Uterus (tissue), 4 donors: ENCODE data around the gene PRELID1. TPM values are rescaled to one million over a fixed set of nuclear protein-coding genes. Genes with fewer than 3 reads are reported as not detected.
"Not testable (repeated sequence)": the region's sequence is repeated elsewhere in the genome, so short reads cannot be mapped to it uniquely, and the experiment has no call there.

Source experiments
- DNase-seq, 2 donors: peaks; one replicate each; pipeline ENCODE4 v3.0.0-alpha.2; 2019 to 2020
- H3K27ac ChIP-seq, 2 donors: fragments of 200-600 bp; sonication (generic); 1 replicate in 1 of 2; 2 replicates in 1 of 2; pipeline ENCODE4 v1.5.1; 2016 to 2018
- H3K27me3 ChIP-seq, 2 donors: fragments of 200-600 bp; sonication (generic); one replicate each; pipeline ENCODE4 v1.5.1; 2018 to 2019; ENCODE audit warnings: control low read depth in 1 of 2
- H3K36me3 ChIP-seq, 2 donors: fragments of 200-600 bp; sonication (generic); one replicate each; pipeline ENCODE4 v1.5.1; 2019; ENCODE audit warnings: control low read depth in 1 of 2
- H3K4me1 ChIP-seq, 2 donors: fragments of 200-600 bp; sonication (generic); one replicate each; pipeline ENCODE4 v1.5.1; 2018 to 2019; ENCODE audit warnings: control low read depth in 1 of 2
- H3K4me3 ChIP-seq, 2 donors: fragments of 200-600 bp; sonication (generic); 1 replicate in 1 of 2; 2 replicates in 1 of 2; pipeline ENCODE4 v1.5.1; 2018 to 2019; ENCODE audit warnings: mild to moderate bottlenecking in 1 of 2
- H3K9me3 ChIP-seq, 2 donors: fragments of 200-600 bp; sonication (generic); one replicate each; pipeline ENCODE4 v1.5.1; 2019; ENCODE audit warnings: control low read depth in 1 of 2
- POLR2A ChIP-seq, 2 donors: fragments of 450-650 bp; IDR thresholded peaks; one replicate each; pipeline ENCODE4 v1.6.1; 2016; ENCODE audit warnings: antibody characterized with exemption in 2 of 2, mild to moderate bottlenecking in 1 of 2, moderate library complexity in 1 of 2
- intact Hi-C: fragments of 100-400 bp; cut with DNase I; formaldehyde crosslinking; loops from one replicate; pipeline ENCODE4 v1.15.1; 2023; ENCODE audit warnings: low total_unique reads
- total RNA-seq, 4 donors: library from RNA; depleted of rRNA in 3 of 4; stranded (reverse); fragments of >200 nt in 3 of 4; gene quantifications; one replicate each; pipeline versions ENCODE4 v1.1.0 to v1.2.4, GENCODE V29; 2014 to 2023
- TF ChIP-seq, protein P1 (sequence below), 4 experiments: fragments of 200-600 bp in 2 of 4; fragments of 450-650 bp in 2 of 4; sonication (generic) in 2 of 4; IDR thresholded peaks; one replicate each; pipeline ENCODE4 v1.5.1; 2016 to 2019; ENCODE audit warnings: antibody characterized with exemption in 4 of 4, mild to moderate bottlenecking in 2 of 4, moderate library complexity in 1 of 4
- donor health status: DM: yes; HTN: yes; CAD: no.

The PRELID1 gene, protein sequence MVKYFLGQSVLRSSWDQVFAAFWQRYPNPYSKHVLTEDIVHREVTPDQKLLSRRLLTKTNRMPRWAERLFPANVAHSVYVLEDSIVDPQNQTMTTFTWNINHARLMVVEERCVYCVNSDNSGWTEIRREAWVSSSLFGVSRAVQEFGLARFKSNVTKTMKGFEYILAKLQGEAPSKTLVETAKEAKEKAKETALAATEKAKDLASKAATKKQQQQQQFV
- 10 to 100 TPM; 25.4 to 73.1 (median 49.0) TPM for total RNA-seq

DNA sequence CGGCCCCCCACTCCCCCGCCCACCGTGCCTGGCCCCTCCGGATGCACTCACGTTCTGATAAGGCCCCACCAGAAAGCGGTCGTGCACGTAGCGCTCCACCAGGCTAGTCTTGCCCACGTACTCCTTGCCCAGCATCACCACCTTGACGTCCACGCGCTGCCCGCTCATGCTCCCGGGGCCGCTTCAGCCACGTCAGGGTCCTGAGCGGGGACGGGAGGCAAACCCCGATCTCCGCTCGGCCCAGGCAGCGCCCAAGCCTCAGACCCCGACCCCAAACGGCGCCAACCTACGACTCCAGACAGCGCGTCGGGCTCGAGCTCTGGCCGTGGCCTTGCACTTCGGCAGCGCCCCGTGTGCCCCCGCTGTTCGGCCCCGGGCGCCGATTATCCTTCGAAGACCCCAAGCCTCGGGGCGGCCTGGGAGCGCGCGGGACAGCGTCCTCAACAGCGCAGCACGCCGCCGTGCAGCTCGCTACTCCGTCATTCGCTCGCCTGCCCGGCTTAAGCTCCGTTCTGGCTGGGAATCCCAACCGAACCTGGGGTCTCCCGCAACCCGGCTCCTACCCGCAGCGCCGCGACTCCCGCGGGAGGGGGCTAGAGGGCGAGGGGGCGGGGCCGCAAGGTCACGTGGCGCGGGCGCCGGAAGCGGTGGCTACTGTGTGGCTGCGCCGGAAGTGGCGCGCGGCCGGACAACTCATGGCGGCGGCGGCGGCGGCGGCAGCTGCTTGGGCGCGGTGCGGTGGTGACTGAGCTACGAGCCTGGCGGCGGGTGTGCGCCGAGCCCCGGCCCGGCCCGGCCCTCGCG, at the start of gene PRELID1, which contains the start of gene RAB24:
Gene PRELID1 (plus strand): TSS at position 679 of the 804 bp plus-strand sequence. CDS start 187 bp downstream, outside the sequence.
Gene RAB24 (minus strand): TSS at position 599 of the 804 bp plus-strand sequence. CDS start 431 bp downstream, at position 168.
- DNase-seq: peak; percentile 83 to 87
- Histone ChIP-seq H3K9me3 (no peaks in the 10 kb centered on the region), H3K4me1 (peaks cover 0 to 12% of the 10 kb centered on the region in 2 donors), H3K36me3 (no peaks in the 10 kb centered on the region), H3K4me3 (peak within 1 kb of the TSS; percentile 67 to 85), H3K27me3 (no peaks in the 10 kb centered on the region), H3K27ac (peak within 1 kb of the TSS; percentile 66 to 79)
- intact Hi-C loops: loop anchor here (10.0 kb wide), 1 partner anchor 189 kb away; no protein-coding TSS in a partner anchor
- peak; percentile 18 to 69 for TF ChIP-seq POLR2A (IDR thresholded peaks at IDR 0.05)
- TF ChIP-seq, protein P1, sequence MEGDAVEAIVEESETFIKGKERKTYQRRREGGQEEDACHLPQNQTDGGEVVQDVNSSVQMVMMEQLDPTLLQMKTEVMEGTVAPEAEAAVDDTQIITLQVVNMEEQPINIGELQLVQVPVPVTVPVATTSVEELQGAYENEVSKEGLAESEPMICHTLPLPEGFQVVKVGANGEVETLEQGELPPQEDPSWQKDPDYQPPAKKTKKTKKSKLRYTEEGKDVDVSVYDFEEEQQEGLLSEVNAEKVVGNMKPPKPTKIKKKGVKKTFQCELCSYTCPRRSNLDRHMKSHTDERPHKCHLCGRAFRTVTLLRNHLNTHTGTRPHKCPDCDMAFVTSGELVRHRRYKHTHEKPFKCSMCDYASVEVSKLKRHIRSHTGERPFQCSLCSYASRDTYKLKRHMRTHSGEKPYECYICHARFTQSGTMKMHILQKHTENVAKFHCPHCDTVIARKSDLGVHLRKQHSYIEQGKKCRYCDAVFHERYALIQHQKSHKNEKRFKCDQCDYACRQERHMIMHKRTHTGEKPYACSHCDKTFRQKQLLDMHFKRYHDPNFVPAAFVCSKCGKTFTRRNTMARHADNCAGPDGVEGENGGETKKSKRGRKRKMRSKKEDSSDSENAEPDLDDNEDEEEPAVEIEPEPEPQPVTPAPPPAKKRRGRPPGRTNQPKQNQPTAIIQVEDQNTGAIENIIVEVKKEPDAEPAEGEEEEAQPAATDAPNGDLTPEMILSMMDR (IDR thresholded peaks at IDR 0.05): peak in 3 of 4 experiments; percentile 30 to 33 (median 30)

DNA sequence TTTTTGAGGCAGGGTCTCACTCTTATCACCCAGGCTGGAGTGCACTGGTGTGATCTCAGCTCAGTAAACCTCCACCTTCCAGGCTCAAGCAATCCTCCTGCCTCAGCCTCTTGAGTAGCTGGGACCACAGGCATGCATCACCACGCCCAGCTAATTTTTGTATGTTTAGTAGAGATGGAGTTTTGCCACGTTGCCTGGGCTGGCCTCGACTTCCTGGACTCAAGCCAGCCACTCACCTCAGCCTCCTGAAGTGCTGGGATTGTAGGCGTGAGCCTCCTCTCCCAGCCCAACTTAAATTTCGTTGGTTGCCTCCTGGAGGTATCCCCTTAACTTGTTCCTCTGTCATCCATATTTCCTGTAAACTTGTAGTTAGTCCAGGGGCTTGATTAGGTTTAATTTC, 47.3 kb upstream of the PRELID1 start:
- Histone ChIP-seq H3K27ac (no peak overlapping the region), H3K9me3 (no peaks in the 10 kb centered on the region), H3K4me1 (no peaks in the 10 kb centered on the region), H3K36me3 (no peaks in the 10 kb centered on the region), H3K4me3 (no peak overlapping the region), H3K27me3 (no peaks in the 10 kb centered on the region)
- intact Hi-C loops: no loop called here
- TF ChIP-seq POLR2A (IDR thresholded peaks at IDR 0.05): no peak
- TF ChIP-seq, protein P1 (IDR thresholded peaks at IDR 0.05): no peak
- DNase-seq: no peak

DNA sequence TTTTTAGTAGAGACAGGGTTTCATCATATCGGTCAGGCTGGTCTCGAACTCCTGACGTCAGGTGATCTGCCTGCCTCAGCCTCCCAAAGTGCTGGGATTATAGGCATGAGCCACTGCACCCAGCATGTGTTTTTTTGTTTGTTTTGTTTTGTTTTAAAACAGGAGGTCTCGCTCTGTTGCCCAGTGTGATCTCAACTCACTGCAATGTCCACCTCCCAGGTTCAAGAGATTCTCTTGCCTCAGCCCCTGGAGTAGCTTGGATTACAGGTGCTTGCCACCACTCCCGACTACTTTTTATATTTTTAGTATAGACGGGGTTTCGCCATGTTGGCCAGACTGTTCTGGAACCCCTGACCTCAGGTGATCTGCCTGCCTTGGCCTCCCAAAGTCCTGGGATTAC, 44.9 kb upstream of the PRELID1 start:
- DNase-seq, H3K36me3 ChIP-seq, H3K27ac ChIP-seq, H3K4me3 ChIP-seq, H3K4me1 ChIP-seq, H3K9me3 ChIP-seq, intact Hi-C loops, H3K27me3 ChIP-seq: not testable (repeated sequence)

DNA sequence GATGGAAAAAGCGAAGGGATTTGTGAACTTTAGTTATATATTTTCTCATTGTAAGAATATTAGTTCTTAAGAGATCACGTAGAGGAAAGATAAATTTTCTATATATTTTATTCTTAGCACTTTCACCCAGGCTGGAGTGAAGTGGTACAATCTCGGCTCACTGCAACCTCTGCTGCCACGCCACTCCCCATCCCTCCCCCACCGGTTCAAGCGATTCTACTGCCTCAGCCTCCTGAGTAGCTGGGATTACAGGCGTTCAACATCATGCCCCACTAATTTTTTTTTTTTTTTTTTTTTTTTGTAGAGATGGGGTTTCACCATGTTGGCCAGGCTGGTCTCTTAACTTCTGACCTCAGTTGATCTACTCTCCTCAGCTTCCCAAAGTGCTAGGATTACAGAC, 42.6 kb upstream of the PRELID1 start:
- Histone ChIP-seq H3K36me3 (no peaks in the 10 kb centered on the region), H3K9me3 (no peaks in the 10 kb centered on the region), H3K27ac (no peak overlapping the region), H3K4me1 (no peaks in the 10 kb centered on the region), H3K4me3 (no peak overlapping the region), H3K27me3 (no peaks in the 10 kb centered on the region)
- TF ChIP-seq, protein P1 (IDR thresholded peaks at IDR 0.05): no peak
- TF ChIP-seq POLR2A (IDR thresholded peaks at IDR 0.05): no peak
- DNase-seq: no peak
- intact Hi-C loops: no loop called here

DNA sequence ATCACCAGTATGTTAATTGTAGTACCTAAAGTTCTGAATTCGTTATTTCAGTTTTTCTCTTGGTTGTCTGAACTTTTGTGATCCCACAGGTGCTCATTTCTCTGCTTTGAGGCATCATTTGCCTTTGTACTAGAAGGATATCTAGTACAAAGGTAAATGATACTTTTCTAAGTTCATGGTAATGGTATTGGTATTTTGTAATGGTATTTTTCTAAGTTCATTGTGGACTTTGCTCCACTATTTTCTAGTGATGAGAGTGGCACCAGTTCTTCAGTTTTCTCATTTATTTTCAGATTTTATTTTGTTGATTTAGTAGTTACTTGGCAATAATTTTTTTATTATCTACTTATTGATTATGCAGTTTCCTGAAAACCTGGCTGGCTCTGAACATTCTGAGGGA, 42.1 kb upstream of the PRELID1 start:
- TF ChIP-seq POLR2A (IDR thresholded peaks at IDR 0.05): no peak
- TF ChIP-seq, protein P1 (IDR thresholded peaks at IDR 0.05): no peak
- intact Hi-C loops: no loop called here
- Histone ChIP-seq H3K27me3 (no peaks in the 10 kb centered on the region), H3K4me3 (no peak overlapping the region), H3K27ac (no peak overlapping the region), H3K36me3 (no peaks in the 10 kb centered on the region), H3K9me3 (no peaks in the 10 kb centered on the region), H3K4me1 (no peaks in the 10 kb centered on the region)
- no peak for DNase-seq
